Measurements from ENCODE around the gene FSD2. TPM values are rescaled to one million over a fixed set of nuclear protein-coding genes. Genes with fewer than 3 reads are reported as not detected.

FSD2 gene
- total RNA-seq, 1 donor from 2014 or later, result not detected

GRCh38 chr15:82851981-82852511 lies 46.2 kb upstream of the FSD2 start:
- no peaks in the 10 kb centered on the region for H3K9me3 ChIP-seq (ENCODE audit: low read depth)
- Mint-ChIP-seq H3K9me3 (no peaks in the 10 kb centered on the region), H3K27ac (peak overlapping the region; percentile 13), H3K4me3 (peak overlapping the region; percentile 24), H3K4me1 (peaks cover 60% of the 10 kb centered on the region), H3K27me3 (ENCODE audit: insufficient read depth, low read depth) (peaks cover 11% of the 10 kb centered on the region), H3K36me3 (peaks cover 2% of the 10 kb centered on the region)
- H3K4me2 ChIP-seq, result no peak overlapping the region
- H3K27me3 ChIP-seq, result no peaks in the 10 kb centered on the region
- H2AFZ ChIP-seq (replicated peaks), result no peak overlapping the region
- H3K9ac ChIP-seq, result no peak overlapping the region
- peaks cover 10% of the 10 kb centered on the region for H3F3A ChIP-seq (ENCODE audit: low read depth)
- H3K4me1 ChIP-seq, result peaks cover 19% of the 10 kb centered on the region
- TF ChIP-seq EZH2phosphoT487 (IDR thresholded peaks at IDR 0.05) (no peak), EZH2 (IDR thresholded peaks at IDR 0.05) (no peak), CTCF (IDR thresholded peaks at IDR 0.05) (no peak)
- H3K79me2 ChIP-seq (ENCODE audit: low read depth), result no peaks in the 10 kb centered on the region
- H3K36me3 ChIP-seq, result no peaks in the 10 kb centered on the region
- no peak overlapping the region for H3K27ac ChIP-seq
- H4K20me1 ChIP-seq (ENCODE audit: low read depth), result no peaks in the 10 kb centered on the region
- DNase-seq (ENCODE audit: low spot score), result peak; percentile 31
- H3K4me3 ChIP-seq, result no peak overlapping the region

- H3K9ac ChIP-seq, result no peak overlapping the region
- H3F3A ChIP-seq (ENCODE audit: low read depth), result peaks cover 10% of the 10 kb centered on the region
- H3K9me3 ChIP-seq (ENCODE audit: low read depth), result no peaks in the 10 kb centered on the region
- H3K4me3 ChIP-seq, result no peak overlapping the region
- H3K36me3 Mint-ChIP-seq, result peaks cover 2% of the 10 kb centered on the region
- no peak for DNase-seq (ENCODE audit: low spot score)
- peaks cover 11% of the 10 kb centered on the region for H3K27me3 Mint-ChIP-seq (ENCODE audit: insufficient read depth, low read depth)
- no peaks in the 10 kb centered on the region for H3K79me2 ChIP-seq (ENCODE audit: low read depth)
- peaks cover 19% of the 10 kb centered on the region for H3K4me1 ChIP-seq
- H3K4me2 ChIP-seq, result no peak overlapping the region
- no peak overlapping the region for H3K27ac ChIP-seq
- no peaks in the 10 kb centered on the region for H3K36me3 ChIP-seq
- no peak overlapping the region for H2AFZ ChIP-seq (replicated peaks)
- no peak overlapping the region for H3K4me3 Mint-ChIP-seq
- H3K27me3 ChIP-seq, result no peaks in the 10 kb centered on the region
- TF ChIP-seq EZH2 (IDR thresholded peaks at IDR 0.05) (no peak), CTCF (IDR thresholded peaks at IDR 0.05) (no peak), EZH2phosphoT487 (IDR thresholded peaks at IDR 0.05) (no peak)
- peak overlapping the region; percentile 88 for H3K27ac Mint-ChIP-seq
- no peaks in the 10 kb centered on the region for H3K9me3 Mint-ChIP-seq
- peaks cover 56% of the 10 kb centered on the region for H3K4me1 Mint-ChIP-seq
- H4K20me1 ChIP-seq (ENCODE audit: low read depth), result no peaks in the 10 kb centered on the region
Observed at GRCh38 chr15:82851306-82851850, 45.5 kb upstream of the FSD2 start.

DNA sequence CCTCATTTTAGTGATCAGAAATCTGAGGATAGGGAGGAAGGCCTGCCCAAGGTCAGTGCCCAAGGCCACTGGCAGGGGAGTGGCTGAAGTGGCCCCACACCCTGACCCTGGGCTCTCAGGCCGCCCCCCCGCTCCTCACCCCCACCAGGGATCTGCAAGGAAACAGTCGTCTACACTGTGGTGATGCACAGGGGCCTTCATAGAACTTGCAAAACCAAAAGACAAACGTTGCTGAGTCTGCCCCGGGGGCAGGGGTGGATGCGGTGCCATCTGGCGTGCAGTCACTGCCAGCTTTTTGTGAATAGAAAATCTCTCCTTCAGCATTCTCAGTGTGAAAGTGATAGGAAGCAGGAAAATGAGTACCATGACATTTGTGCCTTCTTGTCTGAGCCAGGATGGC lies 44.9 kb upstream of the FSD2 start:
- H3K4me1 Mint-ChIP-seq, result peaks cover 51% of the 10 kb centered on the region
- H3K27ac Mint-ChIP-seq, result peak overlapping the region; percentile 88
- Histone ChIP-seq H3K4me2 (no peak overlapping the region), H3K4me1 (peaks cover 13% of the 10 kb centered on the region), H3F3A (ENCODE audit: low read depth) (peaks cover 10% of the 10 kb centered on the region), H3K36me3 (no peaks in the 10 kb centered on the region), H3K27ac (no peak overlapping the region), H3K9ac (no peak overlapping the region), H3K9me3 (ENCODE audit: low read depth) (no peaks in the 10 kb centered on the region), H3K4me3 (no peak overlapping the region), H4K20me1 (ENCODE audit: low read depth) (no peaks in the 10 kb centered on the region), H3K79me2 (ENCODE audit: low read depth) (no peaks in the 10 kb centered on the region), H3K27me3 (no peaks in the 10 kb centered on the region), H2AFZ (replicated peaks) (no peak overlapping the region)
- no peaks in the 10 kb centered on the region for H3K9me3 Mint-ChIP-seq
- no peak for DNase-seq (ENCODE audit: low spot score)
- H3K27me3 Mint-ChIP-seq (ENCODE audit: insufficient read depth, low read depth), result peaks cover 11% of the 10 kb centered on the region
- TF ChIP-seq CTCF (IDR thresholded peaks at IDR 0.05), result no peak
- no peak for TF ChIP-seq EZH2 (IDR thresholded peaks at IDR 0.05)
- no peak for TF ChIP-seq EZH2phosphoT487 (IDR thresholded peaks at IDR 0.05)
- H3K4me3 Mint-ChIP-seq, result peak overlapping the region; percentile 60
- H3K36me3 Mint-ChIP-seq, result peaks cover 2% of the 10 kb centered on the region
